Cortex of kidney (tissue), 1 donor: ENCODE data around the gene SLC49A3.
"Not testable (repeated sequence)": the region's sequence is repeated elsewhere in the genome, so short reads cannot be mapped to it uniquely, and the experiment has no call there.

Experiments used
- DNase-seq: peaks from one replicate; lab custom pipeline; 2025; lab: John Stamatoyannopoulos, UW

SLC49A3 gene

DNA sequence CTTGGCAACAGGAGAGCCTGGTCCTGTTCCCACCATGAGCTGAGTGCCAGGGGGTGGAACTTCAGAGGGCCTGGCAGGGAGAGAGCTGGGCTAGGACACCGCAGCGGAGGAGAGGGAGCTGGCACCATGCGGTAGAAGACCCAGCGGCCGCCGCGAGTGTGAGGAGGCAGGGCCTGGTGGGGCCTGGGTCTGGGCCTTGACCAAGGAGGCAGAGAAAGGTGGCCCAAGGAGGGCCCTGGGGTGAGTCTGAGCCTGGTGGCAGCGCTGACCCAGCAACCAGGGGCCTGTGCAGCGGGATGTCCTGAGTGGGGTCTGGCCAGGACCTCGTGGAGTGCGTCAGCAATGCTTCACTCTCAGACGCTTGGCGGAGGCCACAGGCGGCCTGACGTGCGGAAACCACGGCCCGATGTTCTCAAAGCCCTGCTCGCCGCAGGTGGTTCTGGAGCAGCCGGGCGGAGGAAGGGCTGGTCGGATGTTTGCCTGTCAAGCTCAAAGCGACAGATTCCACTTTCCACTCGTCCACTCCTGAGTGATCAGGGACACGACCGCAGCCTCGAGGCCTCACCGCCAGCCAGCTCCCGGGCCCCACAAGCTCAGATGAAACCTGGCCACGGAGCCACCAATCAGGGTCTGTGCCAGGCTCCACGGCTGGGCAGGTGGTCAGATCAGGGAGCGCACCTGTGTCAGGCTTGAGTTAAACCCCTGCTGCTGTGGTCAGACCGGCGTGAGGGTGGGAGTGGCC, 35.7 kb downstream of the SLC49A3 start:
- no peak for DNase-seq

DNA sequence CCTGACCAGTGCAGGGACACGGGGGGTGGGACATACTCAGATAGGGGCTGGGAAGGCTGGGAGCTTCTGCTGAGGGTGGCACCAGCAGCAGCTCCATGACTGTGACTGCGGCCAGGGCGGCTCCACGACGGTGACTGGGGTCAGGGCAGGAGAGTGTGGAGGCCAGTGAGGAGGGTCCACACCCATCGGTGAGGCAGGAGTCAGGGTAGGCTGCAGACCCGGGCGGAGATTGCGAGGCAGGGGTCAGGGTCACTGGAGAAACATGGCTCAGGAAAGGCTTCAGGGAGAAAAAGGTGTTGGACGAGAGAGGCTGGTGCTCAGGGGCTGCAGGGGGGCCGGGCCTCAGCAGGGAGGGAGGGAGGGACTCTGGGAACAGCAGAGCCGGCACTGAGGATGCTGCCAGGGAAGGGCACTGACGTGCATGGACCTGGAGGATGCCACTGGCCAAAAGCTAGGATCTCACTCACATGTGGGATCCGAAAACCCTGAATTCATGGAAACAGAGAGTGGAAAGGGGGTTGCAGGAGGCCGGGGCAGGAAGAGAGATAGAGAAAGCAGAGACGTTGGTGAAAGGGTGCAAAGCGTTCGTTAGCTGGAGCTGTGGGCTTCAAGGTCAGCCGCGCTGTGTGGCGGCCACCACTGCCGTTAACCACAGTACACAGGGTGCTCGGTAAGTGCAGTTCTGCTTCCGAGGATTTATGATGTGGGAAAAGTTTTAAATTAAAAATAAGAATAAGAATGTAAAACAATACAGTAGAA, 36.9 kb downstream of the SLC49A3 start:
- no peak for DNase-seq

DNA sequence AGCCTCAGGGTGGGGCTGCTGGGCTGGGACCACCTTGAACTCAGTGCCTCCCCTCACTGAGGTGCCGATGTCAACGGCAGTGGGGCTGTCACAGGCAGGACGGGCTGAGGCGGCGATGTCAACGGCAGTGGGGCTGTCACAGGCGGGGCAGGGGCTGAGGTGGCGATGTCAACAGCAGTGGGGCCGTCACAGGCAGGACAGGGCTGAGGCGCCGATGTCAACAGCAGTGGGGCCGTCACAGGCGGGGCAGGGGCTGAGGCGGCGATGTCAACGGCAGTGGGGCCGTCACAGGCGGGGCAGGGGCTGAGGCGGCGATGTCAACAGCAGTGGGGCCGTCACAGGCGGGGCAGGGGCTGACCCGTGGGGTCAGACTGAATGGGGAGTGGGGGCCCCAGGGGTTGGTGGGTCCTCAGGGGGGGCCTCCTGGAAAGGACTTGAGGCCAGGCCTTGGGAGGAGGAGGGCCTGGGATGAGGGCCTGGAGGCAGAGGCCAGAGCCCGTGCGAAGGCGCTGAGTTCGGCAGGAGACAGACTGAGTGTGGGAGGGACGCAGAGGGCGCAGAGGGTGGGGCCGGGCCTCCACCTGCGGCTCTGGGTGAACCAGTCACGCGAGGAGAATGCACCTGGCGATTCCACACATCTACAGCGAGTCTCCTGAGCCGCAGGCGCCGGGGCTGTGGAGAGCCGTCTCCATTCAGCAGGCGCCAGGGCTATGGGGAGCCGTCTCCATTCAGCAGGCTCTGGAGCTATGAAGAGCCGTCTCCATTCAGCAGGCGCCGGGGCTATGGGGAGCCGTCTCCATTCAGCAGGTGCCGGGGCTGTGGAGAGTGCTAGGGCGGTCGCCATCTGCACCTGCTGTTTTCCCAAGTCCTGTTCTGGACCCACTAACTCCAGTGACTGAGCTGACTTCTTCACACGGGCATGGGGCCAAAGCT, 37.7 kb downstream of the SLC49A3 start:
- no peak for DNase-seq

DNA sequence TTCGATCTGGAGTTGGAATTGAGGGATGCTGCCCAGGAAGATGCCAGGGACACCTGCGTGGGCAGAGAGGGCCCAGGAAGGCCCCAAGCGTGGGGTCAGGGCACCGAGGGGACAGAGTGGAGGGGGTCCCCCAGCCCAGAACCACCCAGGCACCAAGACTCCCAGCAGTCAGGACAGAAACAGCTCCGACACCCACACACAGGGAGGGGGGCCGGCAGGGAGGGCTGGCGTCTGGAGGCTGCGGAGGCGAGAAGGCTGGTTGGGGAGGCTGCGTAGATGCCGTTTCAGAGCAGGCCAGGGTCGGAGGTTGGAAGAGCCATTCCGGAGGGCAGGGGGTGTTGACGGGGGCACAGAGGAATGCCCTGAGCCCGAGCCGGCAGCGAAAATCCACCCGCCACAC, 38.5 kb downstream of the SLC49A3 start:
- no peak for DNase-seq

DNA sequence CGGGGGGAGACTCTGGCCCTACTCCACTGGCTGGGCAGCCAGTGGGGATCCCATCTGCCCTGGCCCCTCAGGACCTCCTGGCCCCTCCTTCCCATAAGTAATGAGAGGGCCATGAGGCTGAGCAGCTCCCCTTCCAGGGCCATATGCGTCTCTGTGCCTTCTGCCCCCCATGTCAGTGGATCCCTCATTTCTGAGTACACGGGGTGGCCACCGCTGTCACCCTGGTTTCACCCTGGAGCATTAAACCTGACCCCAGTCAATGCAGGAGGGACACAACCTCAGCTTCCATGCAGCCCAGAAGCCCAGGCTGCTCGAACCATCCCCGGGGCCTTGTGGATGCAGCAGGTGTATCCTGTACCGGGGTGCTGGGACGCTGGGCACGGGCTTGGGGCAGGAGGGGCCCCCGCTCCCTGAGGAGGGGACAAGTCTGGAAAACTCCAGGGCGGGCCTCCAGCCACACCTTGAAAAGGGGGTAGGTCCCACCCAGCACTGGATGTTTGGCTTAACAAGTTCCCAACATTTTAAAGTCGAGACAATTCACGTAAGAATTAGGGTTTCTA, 39.1 kb downstream of the SLC49A3 start:
- DNase-seq = no peak

DNA sequence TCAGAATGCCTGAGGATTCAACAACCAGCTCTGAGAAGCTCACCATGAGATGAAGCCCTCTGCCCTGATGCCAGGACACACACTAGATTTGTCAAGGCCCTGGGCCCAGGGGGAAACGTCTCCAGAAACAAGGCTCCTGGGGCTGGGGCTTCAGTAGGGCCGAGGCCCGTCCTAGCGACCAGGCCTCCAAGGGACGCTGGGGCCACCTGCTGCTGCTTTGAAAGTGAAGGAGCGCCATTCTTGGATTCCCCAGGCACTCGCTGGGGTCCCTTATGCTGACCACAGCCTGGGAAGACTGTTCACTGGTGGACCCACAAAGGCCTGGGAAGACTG, 39.7 kb downstream of the SLC49A3 start:
- no peak for DNase-seq

DNA sequence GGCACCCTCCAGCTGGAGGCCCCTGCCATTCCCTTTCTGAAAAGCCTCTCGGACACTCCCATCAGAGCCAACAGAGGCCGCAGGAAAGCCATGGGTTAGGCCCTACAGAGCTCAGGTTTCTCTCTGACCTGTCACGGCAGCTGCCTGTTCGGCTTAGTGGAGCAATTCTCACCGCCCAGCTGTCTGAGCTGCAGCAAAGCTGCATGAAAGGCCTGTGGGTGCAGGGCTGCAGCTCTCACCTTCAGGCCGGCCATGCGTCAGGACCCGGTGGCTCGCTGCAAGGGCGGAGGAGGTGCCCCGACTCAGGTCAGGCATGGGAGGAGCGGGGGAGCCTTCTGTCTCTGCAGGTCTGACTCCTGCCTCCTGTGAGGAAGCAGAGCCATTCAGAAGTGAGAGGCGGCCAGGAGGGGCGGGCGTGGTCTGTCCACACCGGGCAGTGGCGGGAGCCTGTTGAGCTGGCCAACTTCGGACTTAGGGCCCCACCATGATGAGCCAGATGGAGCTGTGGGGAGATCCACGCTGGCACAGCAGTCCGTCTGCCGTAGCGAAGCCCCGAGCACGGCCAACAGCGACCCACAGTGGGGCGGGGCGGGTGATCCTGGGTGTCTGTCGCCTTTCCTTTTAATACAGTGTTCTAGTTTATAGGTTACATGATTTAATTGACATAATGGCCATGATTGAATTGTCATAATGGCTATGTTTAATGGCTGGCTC, 40.2 kb downstream of the SLC49A3 start:
- no peak for DNase-seq

DNA sequence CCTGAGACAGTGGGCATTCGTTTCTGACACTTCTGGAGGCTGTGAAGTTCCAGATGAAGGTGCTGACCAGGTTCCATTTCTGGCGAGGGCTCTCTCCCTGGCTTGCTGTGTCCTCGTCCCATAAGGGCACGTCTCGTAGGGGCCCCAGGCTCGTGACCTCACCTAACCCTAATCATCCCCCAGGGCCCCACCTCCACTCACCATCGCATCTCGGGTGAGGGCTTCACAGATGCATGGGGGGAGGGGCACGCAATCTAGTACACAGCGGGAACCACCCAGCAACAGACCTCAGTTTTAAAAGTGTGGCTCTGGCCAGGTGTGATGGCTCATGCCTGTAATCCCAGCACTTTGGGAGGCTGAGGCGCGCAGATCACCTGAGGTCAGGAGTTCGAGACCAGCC, 41.5 kb downstream of the SLC49A3 start:
- no peak for DNase-seq

DNA sequence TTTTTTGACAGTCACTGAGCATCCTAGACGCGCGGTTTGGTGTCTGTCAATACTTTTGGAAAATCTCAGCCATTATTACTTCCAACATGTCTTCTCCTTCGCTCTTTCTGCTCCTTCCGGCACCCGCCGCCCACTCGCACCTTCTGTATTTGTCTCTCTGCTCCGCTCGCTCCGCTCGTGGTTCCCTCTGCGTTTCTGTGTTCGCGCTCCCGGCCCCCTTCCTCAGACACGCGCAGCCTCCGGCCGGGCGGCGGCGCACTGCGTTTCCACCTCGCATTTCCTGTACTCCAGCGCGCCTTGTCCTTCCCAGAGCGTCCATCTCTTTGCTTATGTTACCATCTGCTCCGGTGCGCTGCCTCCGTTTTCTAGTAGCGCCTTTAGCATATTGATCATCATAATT, 42.5 kb downstream of the SLC49A3 start:
- DNase-seq = no peak

DNA sequence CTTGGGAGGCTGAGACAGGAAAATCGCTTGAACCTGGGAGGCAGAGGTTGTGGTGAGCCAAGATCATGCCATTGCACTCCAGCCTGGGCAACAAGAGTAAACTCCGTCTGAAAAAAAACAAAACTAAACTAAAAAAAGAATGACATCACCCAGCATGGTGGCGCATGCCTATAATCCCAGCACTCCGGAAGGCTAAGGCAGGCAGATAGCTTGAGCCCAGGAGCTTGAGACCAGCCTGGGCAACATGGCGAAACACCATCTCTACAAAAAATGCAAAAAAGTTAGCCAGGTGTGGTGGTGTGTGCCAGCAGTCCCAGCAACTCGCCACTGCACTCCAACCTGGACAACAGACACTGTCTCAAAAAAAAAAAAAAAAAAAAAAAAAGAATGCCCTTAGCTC, 46.6 kb downstream of the SLC49A3 start:
- DNase-seq = not testable (repeated sequence)

DNA sequence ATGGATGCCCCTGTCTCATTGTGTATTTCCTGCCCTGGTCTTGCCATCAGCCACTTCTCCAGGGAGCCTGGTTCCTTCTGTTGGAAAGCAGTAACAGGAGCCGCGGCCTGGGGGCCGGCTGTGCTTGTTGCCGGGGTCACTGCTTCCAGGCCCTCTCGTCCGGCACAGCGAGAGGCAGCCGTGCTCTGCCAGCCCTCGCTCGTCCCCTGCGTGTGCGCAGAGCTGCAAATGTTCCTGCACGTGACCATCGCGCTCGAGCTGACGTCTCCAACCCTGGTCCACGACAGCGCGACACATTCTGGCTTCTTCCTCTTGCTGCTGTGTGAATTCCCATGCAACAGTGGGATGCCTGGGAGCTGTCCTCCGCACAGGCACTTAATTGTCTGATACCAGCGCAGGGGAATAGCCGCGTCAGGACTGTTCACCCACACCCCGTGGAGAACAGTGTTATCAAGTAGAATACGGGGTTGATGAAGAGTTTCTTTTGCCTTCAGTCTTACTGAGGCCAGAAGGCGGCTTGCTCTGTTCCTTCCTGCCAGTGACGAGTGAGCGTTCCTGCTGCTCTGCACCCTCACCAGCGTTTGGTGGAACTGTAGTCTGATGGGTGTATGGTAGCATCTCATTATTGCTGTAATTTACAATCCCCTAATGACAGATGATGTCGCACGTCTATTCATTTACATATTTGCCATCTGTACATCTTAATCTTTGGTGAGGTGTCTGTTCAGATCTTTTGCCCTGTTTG, 51.2 kb downstream of the SLC49A3 start:
- DNase-seq = no peak

DNA sequence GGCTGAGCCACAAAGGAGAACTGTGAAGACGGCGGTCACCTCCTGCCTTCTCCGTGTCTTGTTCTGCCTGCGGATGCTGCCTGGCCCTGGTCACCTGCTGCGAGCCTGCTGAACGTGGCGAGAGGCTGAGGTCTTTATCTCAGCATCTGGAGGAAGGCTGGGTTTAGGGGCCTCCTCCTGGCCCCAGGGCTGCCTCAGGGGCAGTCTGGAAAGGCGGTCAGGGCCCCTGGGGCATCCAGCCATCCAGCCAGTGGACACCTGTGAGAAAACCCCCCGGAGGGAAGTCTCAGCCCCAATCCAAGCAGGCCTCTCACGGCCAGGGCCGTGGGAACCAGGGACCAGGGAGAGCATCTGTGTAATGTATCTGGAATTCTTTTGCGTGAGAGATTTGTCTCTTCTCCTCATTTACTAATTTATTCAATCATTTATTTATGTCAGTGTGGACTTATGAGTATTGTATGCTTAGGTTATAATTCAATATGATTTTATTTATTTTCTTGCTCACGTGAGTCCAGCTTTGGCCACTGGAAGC, 52.3 kb downstream of the SLC49A3 start:
- DNase-seq = no peak

DNA sequence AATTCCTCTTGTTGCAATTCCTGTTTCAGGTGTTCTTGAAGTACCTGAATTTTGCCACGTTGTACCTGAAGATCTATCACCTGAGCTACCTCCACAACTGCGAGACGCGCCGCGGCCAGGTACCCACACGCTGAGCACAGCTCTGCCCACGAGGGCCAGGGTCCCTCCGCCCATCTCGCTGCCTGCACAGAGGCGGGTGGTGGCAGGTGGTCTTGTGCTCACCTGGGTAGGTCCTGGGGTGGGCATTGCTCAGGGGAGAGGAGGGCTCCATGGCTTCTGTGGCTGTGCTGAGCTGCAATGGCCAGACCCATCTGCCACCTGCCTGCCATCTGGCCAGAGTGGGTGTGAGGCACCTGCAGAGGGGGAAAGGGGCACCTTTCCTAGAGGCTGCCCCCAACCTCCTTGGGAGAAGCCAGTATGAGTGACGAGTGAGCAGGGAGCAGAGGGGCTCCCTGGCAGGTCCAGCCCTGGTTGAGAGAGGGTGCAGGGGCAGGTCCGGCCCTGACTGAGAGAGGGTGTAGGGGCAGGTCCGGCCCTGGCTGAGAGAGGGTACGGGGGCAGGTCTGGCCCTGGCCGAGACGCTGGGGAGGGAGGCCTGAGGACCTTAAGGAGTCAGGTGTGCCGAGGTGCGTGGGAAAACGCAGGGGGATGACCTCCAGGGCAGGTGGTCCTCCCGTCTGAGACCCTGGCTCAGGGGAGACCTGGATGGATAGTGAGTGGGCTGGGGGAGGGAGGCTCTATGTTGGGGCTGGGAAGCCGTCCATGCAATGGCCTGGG, 52.9 kb downstream of the SLC49A3 start:
- no peak for DNase-seq

DNA sequence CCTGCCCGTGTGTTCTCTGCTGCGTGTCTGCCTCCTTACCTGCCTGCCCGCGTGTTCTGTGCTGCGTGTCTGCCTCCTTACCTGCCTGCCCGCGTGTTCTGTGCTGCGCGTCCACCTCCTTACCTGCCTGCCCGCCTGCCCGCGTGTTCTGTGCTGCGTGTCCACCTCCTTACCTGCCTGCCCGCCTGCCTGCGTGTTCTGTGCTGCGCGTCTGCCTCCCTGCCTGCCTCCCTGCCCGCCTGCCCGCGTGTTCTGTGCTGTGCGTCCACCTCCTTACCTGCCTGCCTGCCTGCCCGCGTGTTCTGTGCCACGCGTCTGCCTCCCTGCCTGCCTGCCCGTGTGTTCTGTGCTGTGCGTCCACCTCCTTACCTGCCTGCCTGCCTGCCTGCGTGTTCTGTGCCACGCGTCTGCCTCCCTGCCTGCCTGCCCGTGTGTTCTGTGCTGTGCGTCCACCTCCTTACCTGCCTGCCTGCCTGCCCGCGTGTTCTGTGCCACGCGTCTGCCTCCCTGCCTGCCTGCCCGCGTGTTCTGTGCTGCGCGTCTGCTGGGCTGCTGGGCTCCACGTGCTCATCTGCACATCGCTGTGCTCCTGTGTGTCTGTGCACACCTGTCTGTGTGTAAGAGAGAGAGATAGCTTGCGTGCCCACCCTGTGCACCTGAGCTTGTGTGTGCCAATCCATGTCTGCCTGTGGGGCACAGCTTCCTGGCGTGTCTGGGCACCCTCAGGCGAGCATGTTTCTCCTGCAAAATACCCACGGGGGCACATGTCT, 53.7 kb downstream of the SLC49A3 start:
- not testable (repeated sequence) for DNase-seq

DNA sequence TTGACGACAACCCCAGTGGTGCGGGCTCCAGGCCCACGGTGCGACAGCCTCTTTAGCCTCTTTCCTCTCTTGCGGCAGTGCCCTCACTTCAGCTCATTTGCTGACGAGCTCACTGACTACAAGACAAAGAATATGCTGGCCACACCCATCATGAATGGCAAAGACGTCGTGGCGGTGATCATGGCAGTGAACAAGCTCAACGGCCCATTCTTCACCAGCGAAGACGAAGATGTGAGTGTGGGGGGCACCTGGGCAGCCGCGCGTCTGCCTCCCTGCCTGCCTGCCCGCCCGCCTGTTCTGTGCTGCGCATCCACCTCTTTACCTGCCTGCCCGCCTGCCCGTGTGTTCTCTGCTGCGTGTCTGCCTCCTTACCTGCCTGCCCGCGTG, 54.4 kb downstream of the SLC49A3 start:
- DNase-seq = no peak

DNA sequence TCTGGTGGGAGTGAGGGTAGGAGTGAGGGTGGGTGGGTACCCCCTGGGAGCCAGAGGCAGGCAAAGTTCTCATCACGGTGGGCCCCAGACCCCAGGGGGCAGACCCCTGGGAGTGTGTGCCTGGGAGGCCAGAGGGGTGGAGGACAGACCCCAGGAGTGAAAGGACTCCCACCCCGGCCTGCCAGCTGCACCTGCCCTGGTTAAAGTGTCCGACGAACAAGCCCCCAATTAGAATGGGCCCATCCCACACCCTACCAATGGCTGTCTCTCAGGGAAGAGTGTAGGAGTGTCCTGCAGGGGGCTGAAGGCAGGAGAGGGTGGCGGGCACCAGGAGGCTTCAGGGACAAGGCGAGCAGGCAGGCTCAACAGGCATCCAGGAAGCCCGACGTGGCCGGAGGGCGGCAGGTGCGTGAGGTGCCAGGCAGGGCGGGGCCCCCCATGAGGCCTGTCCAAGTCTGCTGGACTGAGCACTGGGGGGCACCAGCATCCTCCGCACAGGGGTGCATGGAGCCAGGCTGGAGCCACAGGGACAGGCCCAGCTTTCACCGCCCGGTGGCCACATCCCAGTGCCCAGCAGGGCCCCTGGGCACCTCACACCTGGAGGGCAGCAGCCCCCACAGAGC, 54.9 kb downstream of the SLC49A3 start:
- DNase-seq = no peak

DNA sequence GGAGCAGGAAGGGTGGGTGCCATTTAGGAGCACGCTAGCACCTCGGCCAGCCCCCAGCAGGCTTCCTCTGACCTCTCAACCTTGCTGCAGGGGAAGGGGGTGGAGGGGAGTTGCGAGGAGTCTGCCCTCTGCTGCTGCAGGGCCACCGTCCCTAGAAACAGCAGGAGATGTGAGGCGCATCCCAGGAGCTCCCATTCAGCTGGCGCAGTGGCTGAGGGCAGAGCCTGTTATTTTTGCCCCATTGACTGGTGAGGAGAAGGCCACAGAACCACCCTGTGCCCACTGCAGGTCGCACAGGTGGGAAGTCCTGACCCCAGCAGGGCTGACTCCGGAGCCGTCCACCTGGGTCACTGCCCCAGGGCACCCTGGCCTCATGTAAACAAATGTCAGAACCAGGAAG, 55.5 kb downstream of the SLC49A3 start:
- DNase-seq = no peak

DNA sequence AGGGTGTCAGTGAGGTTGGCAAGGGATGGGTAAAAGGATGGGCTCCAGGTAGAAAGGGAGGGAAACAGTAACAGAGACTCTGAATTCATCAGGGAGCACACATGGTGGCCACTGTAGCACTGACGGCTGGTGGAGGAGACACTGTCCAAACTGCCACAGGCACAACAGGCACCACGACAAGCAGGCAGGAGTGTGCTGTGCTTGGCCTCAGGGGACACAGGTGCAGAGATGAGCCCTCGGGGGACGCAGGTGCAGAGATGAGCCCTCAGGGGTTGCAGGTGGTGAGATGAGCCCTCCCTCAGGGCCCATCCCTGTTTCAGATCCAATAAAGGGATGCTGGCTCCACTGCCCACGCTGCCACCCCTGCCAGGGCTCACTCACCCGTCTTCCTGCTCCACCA, 56.0 kb downstream of the SLC49A3 start:
- no peak for DNase-seq
